Uterus (tissue), 2 donors: ENCODE results near the gene CTNND2.

Experiments
- CTCF ChIP-seq, 4 experiments: fragments of 200-600 bp in 2 of 4; fragments of 450-650 bp in 2 of 4; sonication (generic) in 2 of 4; IDR thresholded peaks; one replicate each; pipeline ENCODE4 v1.5.1; 2016 to 2019; ENCODE audit warnings: antibody characterized with exemption in 4 of 4, mild to moderate bottlenecking in 2 of 4, moderate library complexity in 1 of 4
- POLR2A ChIP-seq, 2 donors: fragments of 450-650 bp; IDR thresholded peaks; one replicate each; pipeline ENCODE4 v1.6.1; 2016; ENCODE audit warnings: antibody characterized with exemption in 2 of 2, mild to moderate bottlenecking in 1 of 2, moderate library complexity in 1 of 2

- TF ChIP-seq POLR2A (IDR thresholded peaks at IDR 0.05) = no peak
- no peak for TF ChIP-seq CTCF (IDR thresholded peaks at IDR 0.05)
Measured at GRCh38 chr5:11902201-11902619, 2.0 kb downstream of the CTNND2 start.
